HG03108 (cell line): Measurements from ENCODE around the gene EP400.
A peak's percentile ranks its signal among the peaks of the same experiment; 100 is the strongest.
"Not testable (repeated sequence)": the region's sequence is repeated elsewhere in the genome, so short reads cannot be mapped to it uniquely, and the experiment has no call there.

Experiments used
- ATAC-seq: cut with Tn5 transposase; IDR thresholded peaks from one replicate; pipeline ENCODE4 v1.9.1; 2021; ENCODE audit warnings: moderate library complexity; ENCODE audit not compliant: unreplicated experiment

Gene EP400

DNA sequence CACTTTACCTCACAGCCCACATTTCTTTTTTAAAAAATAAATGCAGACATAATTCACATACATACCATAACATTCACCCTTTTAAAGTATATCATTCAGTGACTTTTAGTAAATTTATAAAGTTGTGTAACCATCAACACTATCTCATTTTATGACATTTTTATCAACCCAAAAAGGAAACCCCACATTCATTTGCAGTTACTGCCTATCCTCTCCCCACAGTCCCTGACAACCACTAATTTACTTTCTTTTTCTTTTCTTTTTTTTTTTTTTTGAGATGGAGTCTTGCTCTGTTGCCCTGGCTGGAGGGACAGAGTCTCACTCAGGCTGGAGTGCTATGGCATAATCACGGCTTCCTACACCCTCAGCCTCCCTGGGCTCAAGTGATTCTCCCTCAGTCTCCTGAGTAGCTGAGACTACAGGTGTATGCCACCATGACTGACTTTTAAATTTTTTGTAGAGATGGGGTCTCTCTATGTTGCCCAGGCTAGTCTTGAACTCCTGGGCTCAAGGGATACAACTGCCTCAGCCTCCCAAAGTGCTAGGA, 1.5 kb upstream of the EP400 start:
- no peak for ATAC-seq

DNA sequence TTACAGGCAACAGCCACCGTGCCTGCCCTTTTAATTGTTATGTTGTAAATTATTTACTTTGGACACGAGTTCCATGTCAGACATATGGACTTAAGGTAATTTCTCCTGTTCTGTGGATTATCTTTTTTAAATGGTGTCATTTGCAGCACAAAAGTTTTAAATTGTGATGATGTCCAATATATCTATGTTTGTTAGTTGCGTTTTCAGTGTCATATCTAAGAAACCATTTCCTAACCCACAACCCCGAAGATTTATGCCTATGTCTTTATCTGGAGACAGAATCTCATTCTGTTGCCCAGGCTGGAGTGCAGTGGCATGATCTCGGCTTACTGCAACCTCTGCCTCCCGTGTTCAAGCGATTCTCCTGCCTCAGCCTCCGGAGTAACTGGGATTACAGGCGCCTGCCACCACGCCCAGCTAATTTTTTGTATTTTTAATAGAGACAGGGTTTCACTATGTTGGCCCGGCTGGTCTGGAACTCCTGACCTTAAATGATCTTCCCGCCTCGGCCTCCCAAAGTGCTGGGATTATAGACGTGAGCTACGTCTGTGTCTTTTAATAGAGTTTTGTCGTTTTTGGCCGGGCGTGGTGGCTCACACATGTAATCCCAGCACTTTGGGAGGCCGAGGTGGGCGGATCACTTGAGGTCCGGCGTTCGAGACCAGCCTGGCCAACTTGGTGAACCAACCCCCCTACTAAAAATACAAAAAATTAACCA, 870 bp upstream of the EP400 start:
- not testable (repeated sequence) for ATAC-seq

DNA sequence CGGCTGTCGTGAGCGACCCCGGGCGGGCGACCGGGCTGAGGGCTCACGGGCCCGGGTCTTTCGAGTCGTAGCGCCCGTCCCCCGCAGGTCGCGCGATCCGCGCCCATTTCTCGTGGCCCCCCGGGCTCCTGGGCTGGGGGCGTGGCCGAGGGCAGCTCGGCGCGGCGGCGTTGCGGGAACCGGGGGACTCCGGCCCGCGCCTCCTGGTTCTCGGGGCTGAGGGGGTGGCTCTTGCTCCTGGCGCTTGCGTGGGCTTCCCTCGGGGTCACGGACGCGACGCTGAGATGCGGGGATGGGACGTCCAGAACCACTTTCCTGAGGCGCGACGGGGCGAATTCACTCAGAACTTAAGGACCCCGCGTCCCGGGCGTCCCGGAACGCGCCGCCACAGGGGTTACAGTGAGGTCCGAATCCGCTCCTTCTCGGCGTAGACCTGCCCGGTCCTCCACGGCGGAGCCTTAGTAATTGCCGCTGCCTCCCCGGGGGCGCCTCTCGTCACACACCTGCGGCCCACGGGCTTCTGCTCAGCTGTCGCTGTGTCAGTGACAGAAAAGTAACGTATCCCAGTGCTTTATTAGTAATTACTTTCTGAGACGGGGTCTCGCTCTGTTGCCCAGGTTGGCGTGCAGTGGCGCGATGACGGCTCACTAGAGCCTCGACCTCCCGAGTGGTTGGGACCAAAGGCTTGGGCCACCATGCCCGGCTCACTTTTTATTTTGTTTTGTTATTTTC, 606 bp downstream of the EP400 start:
- peak; percentile 13 for ATAC-seq

DNA sequence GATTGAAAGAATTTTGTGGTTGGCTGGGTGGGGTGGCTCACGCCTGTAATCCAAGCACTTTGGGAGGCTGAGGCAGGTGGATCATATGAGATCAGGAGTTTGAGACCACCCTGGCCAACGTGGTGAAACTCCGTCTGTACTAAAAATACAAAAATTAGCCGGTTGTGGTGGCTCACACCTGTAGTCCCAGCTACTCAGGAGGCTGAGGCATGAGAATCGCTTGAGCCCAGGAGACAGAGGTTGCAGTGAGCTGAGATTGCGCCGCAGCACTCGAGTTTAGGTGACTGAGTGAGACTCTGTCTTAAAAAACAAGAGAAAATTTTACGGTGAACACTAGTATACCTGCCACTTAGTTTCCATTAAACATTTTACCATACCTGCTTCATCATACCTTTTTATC, 4.1 kb downstream of the EP400 start:
- ATAC-seq = not testable (repeated sequence)

DNA sequence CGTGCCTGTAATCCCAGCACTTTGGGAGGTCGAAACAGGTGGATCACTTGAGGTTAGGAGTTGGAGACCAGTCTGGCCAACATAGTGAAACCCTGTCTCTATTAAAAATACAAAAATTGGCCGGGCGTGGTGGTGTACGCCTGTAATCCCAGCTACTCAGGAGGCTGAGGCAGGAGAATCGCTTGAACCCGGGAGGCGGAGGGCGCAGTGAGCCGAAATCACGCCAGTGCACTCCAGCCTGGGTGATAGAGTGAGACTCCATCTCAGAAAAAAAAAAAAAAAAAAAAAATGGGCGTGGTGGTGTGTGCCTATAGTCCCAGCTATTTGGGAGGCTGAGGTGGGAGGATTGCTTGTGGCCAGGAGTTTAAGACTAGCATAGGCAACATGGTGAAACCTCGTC, 4.7 kb downstream of the EP400 start:
- ATAC-seq = not testable (repeated sequence)

DNA sequence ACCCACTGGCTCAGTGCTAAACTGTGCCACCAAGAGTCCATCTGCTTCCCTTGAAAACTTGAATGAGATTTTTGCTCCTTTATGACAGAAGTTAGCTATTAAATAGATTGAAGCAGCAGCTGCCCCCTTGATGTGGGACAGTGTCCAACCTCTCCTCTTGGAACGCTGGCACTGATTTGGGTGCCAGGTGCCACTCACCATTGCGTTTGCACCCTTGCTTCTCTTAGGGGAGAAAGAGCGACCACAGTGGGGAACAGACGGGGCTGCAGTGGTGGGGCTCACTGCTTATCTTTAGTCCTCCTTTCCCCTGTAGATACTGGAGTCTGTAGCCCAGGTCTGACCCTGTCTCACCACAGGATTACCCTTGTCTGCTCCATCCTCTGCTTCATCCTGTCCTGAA, 9.4 kb downstream of the EP400 start:
- ATAC-seq = no peak

DNA sequence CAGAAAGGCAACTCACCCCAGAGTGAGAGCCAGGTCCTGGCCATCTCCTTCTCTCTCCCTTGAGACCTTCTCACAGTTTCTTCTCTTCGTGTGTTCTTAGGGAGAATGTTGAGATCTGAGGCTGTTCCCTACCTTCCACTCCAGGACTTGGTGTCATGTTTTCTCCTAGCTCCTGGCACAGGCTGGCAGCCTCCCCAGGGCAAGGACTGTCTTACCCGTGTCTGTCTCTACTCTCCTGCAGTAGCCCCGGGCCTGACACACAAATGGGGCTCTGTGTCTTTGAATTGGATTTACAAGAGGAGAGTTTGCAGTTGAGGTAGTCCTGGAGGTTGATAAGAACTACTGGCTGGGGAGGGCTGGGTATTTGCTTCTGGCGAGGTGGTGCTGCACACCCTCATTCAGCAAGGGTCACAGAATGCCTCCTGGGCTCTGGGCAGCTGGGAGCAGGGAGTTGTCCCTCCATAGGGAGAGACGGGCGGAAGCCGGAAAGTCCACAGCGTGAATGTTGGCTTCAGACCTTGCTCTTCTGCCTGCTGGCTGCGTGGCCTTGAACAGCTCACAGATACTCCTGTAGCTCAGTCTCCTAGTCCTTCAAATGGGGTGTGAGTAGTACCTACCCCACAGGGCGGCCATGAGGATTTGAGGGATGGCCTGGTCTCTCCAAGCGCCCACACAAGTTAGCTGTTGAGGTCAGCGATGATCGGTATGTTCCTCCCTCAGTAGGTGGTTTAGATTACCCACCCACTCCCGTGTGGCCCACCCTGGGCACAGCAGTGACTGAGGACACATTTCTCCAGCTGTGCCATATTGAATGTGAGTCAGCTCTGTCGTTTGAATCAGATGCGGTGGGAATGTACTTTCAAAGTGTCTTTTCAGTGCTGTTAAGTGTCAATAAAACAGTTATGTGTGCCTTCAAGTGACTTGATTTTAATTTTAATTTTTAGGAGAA, 10.2 kb downstream of the EP400 start:
- ATAC-seq = no peak

DNA sequence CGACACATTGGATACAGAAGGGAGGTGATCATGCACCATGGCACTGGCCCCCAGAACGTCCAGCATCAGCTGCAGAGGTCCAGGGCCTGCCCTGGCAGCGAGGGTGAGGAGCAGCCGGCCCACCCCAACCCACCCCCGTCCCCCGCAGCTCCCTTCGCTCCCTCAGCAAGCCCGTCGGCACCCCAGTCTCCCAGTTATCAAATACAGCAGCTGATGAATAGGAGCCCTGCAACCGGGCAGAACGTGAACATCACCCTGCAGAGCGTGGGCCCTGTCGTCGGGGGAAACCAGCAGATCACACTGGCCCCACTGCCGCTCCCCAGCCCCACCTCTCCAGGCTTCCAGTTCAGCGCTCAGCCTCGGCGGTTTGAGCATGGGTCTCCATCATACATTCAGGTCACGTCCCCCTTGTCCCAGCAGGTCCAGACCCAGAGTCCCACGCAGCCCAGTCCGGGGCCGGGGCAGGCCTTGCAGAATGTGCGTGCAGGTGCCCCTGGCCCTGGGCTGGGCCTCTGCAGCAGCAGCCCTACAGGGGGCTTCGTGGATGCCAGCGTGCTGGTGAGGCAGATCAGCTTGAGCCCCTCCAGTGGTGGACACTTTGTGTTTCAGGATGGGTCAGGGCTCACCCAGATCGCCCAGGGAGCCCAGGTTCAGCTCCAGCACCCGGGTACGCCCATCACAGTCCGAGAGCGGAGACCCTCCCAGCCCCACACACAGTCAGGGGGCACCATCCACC, 11.0 kb downstream of the EP400 start:
- ATAC-seq = not testable (repeated sequence)

DNA sequence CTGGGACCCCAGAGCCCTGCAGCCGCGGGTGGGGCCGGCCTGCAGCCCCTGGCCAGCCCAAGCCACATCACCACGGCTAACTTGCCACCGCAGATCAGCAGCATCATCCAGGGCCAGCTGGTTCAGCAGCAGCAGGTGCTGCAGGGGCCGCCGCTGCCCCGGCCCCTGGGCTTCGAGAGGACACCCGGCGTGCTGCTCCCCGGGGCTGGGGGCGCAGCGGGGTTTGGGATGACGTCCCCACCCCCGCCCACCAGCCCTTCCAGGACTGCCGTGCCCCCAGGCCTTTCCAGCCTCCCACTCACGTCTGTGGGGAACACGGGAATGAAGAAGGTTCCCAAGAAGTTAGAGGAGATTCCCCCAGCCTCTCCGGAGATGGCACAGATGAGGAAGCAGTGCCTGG, 11.6 kb downstream of the EP400 start:
- ATAC-seq = not testable (repeated sequence)

DNA sequence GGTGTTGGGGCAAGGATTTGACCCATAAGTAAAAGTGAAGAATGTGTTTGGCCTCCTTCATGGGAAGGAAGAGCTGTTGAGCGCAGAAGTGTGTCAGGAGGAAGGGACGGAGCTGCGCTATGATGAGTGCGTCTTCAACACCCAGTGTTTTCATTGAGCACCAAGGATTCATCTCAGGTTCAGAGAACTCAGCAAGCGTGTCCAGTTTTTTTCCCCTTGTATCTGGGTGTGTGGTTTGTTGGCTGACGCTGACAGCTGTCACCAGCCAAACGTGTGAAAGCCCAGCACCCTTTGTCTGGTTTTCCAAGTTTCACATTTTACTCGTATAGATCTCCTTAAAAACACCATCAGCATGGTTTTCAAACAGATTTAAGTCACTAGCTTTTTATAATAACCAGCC, 12.3 kb downstream of the EP400 start:
- ATAC-seq = no peak

DNA sequence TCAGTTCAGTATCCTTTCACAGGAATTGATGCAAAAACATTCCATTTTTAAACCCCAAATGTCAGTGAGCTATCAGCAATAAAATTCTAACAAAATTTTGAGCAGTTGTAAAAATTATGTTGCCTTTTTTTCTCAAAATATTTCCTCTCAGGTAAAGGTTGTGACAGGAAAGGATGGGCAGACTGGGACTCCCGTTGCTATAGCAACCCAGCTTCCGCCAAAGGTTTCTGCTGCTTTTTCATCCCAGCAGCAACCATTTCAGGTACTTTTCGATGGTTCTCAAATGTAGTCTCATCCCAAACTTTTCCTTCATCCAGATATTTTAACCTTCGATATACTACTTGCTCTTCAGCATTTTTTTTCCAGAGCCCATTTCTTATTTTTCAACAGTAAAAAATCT, 13.6 kb downstream of the EP400 start:
- no peak for ATAC-seq

DNA sequence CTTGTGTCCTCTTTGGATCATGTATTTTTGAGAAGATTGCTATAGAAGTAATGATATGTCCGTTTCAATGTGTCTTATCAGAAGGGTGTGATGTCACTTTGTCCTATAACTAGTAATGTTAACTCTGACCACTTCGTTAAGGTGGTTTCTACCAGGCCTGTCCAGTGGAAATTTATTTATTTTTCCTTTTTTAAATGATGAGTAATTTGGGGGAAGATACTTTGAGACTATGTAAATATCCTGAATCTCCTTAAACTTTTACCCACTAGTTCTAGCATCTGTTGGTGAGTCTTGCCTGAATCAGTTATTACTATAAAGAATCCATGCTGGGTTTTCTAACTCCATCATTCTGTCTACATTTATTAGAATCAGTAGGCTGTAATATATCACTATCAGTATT, 15.3 kb downstream of the EP400 start:
- no peak for ATAC-seq

DNA sequence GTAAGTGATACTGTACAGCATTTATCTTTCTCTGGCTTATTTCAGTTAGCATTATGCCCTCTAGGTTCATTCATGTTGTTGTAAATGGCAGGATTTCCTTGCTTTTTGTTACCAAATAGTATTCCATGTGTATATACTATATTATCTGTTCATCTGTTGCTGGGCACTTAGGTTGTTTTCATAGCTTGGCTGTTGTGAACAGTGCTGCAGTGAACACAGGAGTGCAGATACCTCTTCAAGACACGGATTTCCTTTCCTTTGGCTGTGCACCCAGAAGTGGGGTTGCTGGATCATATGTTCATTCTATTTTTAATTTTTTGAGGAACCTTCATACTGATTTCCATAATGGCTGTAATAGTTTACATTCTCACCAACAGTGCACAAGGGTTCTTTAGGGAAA, 21.5 kb downstream of the EP400 start:
- no peak for ATAC-seq

DNA sequence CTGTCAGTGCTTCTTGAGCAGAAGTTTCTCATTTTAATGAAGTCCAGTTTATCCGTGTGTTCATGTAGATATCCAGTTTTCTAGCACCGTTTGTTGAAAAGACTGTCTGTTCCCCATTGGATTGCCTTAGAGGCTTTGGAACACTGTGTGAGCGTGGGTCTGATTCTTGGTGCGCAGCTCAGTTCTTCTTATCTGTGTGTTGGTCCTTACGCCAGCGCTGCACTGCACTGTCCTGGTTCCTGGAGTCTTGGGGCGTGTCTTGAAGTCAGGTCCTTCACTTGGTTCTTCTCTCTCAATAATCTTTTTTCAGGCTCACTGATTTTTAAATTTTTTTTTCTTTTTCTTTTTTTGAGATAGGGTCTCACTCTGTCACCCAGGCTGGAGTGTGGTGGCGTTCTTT, 25.5 kb downstream of the EP400 start:
- no peak for ATAC-seq

DNA sequence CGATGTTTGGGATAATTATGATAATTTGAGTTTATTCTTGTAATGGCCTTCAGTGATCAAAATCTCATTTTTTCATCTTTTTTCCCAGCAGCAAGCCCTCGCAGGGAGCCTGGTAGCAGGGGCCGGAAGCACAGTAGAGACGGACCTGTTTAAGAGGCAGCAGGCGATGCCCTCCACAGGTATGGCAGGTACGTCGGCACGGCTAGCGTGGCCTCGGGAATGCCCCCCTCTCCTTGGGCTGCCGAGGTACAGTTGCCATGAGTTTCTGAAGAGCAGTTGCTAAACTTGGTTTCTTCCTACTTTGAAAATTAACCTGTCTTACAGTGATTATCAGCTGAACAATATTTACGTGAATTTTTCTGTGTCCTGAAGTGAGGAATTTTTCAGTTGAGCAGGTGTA, 29.9 kb downstream of the EP400 start:
- no peak for ATAC-seq

DNA sequence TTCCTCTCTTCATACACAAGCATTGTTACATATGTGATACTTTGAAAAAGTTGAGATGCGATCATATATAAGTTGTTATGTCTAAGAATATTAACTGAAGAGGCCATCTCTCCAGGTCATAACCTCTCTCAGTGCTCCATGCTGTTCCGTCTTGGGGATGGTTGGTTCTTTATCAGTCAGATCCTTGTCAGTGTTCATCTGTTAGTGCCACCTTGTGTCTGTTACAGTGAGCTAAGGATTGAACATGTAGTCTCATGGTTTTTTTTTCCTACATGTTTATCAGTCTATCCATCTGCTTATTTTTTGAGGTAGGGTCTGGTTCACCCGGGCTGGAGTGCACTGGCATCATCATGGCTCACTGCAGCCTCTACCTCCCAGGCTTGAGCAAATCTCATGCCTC, 30.5 kb downstream of the EP400 start:
- no peak for ATAC-seq

DNA sequence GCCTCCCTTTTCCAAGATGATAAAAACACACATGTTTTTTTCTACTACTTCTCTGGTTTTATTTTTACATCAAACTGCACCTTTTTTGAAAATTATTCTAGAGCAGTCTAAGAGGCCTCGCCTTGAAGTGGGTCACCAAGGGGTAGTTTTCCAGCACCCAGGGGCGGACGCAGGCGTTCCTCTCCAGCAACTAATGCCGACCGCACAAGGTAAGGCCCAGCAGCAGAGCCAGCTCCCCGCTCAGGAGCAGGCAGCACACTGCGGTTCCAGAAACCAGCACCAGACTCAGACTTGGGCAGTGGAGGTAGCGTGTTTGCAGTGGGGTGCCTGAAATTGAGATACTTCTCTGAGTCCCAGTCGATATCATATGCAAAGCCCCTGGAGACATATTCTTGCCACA, 31.6 kb downstream of the EP400 start:
- no peak for ATAC-seq

DNA sequence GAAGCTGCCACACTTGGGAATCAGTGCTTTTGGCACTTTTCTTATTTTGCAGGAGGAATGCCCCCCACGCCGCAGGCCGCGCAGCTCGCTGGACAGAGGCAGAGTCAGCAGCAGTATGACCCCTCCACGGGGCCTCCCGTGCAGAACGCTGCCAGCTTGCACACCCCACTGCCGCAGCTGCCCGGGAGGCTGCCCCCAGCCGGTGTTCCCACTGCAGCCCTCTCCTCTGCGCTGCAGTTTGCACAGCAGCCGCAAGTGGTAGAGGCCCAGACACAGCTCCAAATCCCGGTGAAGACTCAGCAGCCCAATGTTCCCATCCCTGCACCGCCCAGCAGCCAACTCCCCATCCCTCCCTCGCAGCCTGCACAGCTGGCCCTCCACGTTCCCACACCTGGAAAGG, 32.3 kb downstream of the EP400 start:
- no peak for ATAC-seq

DNA sequence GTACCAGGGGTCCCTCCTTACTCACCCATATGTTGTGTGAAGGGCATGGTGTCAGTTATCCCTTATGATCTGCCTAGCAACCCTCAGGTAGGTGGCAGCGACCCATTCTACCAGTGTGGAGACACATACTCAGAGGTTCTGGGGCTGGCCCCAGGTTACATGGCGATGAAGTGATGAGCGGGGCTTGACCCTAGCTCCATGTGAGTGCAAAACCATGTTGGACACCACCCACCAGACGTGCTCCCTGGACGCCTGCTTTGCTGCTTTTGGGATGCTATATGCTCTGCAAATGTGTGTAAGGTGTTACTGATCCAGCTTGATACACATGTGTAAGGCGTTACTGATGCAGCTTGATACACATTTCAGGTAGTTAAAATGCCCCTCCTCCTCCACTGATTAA, 33.3 kb downstream of the EP400 start:
- ATAC-seq = no peak

DNA sequence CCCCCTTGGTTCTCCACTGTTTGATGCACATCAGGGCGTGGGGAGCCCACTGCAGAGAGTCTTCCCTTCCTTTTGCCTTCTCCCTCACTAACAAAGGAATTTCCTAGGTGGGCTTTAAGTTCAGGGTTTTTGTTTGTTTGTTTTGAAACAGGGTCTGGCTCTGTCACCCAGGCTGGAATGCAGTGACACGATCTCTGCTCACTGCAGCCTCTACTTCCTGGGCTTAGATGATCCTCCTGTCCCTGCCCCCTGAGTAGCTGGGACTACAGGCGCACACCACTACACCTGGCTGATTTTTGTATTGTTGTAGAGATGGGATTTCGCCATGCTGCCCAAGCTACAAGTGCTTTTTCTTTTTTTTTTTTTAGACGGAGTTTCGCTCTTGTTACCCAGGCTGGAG, 33.8 kb downstream of the EP400 start:
- ATAC-seq = no peak

DNA sequence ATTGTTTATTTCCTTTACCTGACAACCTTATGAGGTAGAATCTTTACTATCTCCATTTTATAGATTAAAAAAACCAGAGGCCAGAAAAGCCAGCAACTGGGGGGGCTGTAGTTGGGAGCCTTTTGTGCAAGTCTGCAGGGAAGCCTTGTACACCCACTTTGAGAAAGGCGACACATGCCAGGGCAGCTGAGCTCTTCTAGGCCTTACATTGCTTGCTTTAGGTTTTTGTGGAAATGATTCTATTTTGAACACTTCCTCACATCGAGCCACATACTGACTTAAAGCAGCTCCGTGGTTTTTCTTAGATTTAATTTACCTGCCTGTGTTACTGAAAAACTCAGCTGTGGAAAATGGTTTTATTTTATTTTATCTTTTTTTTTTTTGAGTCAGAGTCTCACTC, 34.6 kb downstream of the EP400 start:
- ATAC-seq = no peak
